Prostate gland (tissue), 2 donors: ENCODE results near the gene ADGB.

Experiments used
- POLR2A ChIP-seq: fragments of 450-650 bp; IDR thresholded peaks from one replicate; pipeline ENCODE4 v1.6.1; 2016; ENCODE audit warnings: antibody characterized with exemption, mild to moderate bottlenecking
- POLR2AphosphoS5 ChIP-seq: sonication (generic); formaldehyde crosslinking; IDR thresholded peaks from one replicate; pipeline ENCODE4 v1.6.1; 2017; ENCODE audit warnings: antibody characterized with exemption
- TF ChIP-seq, protein P1 (sequence below), 4 experiments: fragments of 200-600 bp in 2 of 4; fragments of 450-650 bp in 2 of 4; sonication (generic) in 2 of 4; IDR thresholded peaks; 1 replicate in 3 of 4; 2 replicates in 1 of 4; pipeline ENCODE4 v1.5.1; 2016 to 2019; ENCODE audit warnings: antibody characterized with exemption in 4 of 4, mild to moderate bottlenecking in 2 of 4, moderate library complexity in 2 of 4

DNA sequence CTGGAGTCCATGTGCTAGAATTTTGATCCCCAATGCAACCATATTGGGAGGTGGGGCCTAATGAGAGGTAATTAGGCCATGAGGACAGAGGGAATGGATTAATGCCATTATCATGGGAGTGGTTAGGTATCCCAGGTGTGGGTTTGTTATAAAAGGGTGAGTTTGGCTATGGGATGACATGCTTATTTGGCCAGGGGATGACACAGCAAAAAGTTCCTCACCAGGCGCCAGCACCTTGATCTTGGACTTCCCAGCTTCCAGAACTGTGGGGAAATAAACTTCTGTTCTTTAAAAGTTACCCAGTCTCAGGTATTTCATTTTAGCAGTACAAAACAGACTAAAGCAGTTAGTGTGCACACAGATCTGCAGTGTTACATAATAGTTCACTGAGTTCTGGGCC, 84.1 kb downstream of the ADGB start:
- TF ChIP-seq, protein P1, sequence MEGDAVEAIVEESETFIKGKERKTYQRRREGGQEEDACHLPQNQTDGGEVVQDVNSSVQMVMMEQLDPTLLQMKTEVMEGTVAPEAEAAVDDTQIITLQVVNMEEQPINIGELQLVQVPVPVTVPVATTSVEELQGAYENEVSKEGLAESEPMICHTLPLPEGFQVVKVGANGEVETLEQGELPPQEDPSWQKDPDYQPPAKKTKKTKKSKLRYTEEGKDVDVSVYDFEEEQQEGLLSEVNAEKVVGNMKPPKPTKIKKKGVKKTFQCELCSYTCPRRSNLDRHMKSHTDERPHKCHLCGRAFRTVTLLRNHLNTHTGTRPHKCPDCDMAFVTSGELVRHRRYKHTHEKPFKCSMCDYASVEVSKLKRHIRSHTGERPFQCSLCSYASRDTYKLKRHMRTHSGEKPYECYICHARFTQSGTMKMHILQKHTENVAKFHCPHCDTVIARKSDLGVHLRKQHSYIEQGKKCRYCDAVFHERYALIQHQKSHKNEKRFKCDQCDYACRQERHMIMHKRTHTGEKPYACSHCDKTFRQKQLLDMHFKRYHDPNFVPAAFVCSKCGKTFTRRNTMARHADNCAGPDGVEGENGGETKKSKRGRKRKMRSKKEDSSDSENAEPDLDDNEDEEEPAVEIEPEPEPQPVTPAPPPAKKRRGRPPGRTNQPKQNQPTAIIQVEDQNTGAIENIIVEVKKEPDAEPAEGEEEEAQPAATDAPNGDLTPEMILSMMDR (IDR thresholded peaks at IDR 0.05) = no peak
- TF ChIP-seq POLR2A (no peak), POLR2AphosphoS5 (no peak)
